GM18861 (cell line): Measurements from ENCODE around the gene LY6G5B.

Source experiments
- ATAC-seq: cut with Tn5 transposase; IDR thresholded peaks from one replicate; pipeline ENCODE4 v1.9.1; 2021; ENCODE audit not compliant: unreplicated experiment

LY6G5B gene

GRCh38 chr6:31640612-31641011 lies 29.2 kb upstream of the LY6G5B start:
- no peak for ATAC-seq

- no peak for ATAC-seq
Observed at GRCh38 chr6:31641370-31641769, 28.4 kb upstream of the LY6G5B start.

GRCh38 chr6:31642798-31643570 lies 26.8 kb upstream of the LY6G5B start:
- ATAC-seq: no peak

- ATAC-seq: no peak
Observed at GRCh38 chr6:31643818-31644454, 25.8 kb upstream of the LY6G5B start.

- ATAC-seq: no peak
Observed at GRCh38 chr6:31645325-31645724, 24.5 kb upstream of the LY6G5B start.

- peak; percentile 21 for ATAC-seq
Observed at GRCh38 chr6:31651602-31652191, 18.1 kb upstream of the LY6G5B start.

GRCh38 chr6:31652925-31653724 lies 16.7 kb upstream of the LY6G5B start:
- peak; percentile 50 for ATAC-seq

GRCh38 chr6:31654574-31655348 lies 15.0 kb upstream of the LY6G5B start:
- ATAC-seq: no peak

- no peak for ATAC-seq
Observed at GRCh38 chr6:31655349-31656237, 14.2 kb upstream of the LY6G5B start, which contains the start of gene APOM. Gene APOM (plus strand): TSS chr6:31655894. CDS start chr6:31655967, 73 bp downstream.

GRCh38 chr6:31657406-31658157 lies 12.2 kb upstream of the LY6G5B start:
- no peak for ATAC-seq

GRCh38 chr6:31658158-31658688 lies 11.6 kb upstream of the LY6G5B start:
- no peak for ATAC-seq

- no peak for ATAC-seq
Observed at GRCh38 chr6:31658983-31659648, 10.7 kb upstream of the LY6G5B start.

GRCh38 chr6:31659649-31660380 lies 10.0 kb upstream of the LY6G5B start:
- no peak for ATAC-seq

GRCh38 chr6:31660381-31661261 lies 9.2 kb upstream of the LY6G5B start, which contains the start of gene C6orf47:
Gene C6orf47 (minus strand): TSS chr6:31660778. CDS start chr6:31659947, 831 bp downstream.
- peak; percentile 38 for ATAC-seq

- no peak for ATAC-seq
Observed at GRCh38 chr6:31661262-31662123, 8.3 kb upstream of the LY6G5B start.
